Epidermal melanocyte (primary cell): ENCODE data around the gene NOLC1.

Source experiments
- DNase-seq: peaks from one replicate; pipeline ENCODE4 v3.0.0; 2011; ENCODE audit warnings: low spot score; ENCODE audit not compliant: insufficient read length

NOLC1 gene

GRCh38 chr10:102121739-102122372, 30.3 kb upstream of the NOLC1 start:
- DNase-seq, result no peak

- no peak for DNase-seq
Observed at GRCh38 chr10:102122450-102122849, 29.7 kb upstream of the NOLC1 start.

GRCh38 chr10:102123223-102123622, 29.0 kb upstream of the NOLC1 start:
- DNase-seq, result no peak

- DNase-seq, result no peak
Observed at GRCh38 chr10:102131286-102132170, 20.7 kb upstream of the NOLC1 start.

- no peak for DNase-seq
Observed at GRCh38 chr10:102132193-102132562, 20.0 kb upstream of the NOLC1 start.

- DNase-seq, result peak; percentile 99
Observed at GRCh38 chr10:102132563-102133372, 19.4 kb upstream of the NOLC1 start, which contains the start of gene PPRC1. PPRC1 (plus strand) TSS chr10:102133040; CDS start chr10:102133069, 29 bp downstream.

GRCh38 chr10:102133373-102134195, 18.6 kb upstream of the NOLC1 start:
- DNase-seq, result peak; percentile 81

- no peak for DNase-seq
Observed at GRCh38 chr10:102134416-102134815, 17.8 kb upstream of the NOLC1 start.

- no peak for DNase-seq
Observed at GRCh38 chr10:102135956-102136526, 16.1 kb upstream of the NOLC1 start.

GRCh38 chr10:102139281-102140110, 12.7 kb upstream of the NOLC1 start:
- no peak for DNase-seq

GRCh38 chr10:102140218-102140617, 12.0 kb upstream of the NOLC1 start:
- DNase-seq, result no peak

GRCh38 chr10:102140913-102141540, 11.2 kb upstream of the NOLC1 start:
- DNase-seq, result no peak

GRCh38 chr10:102141583-102142107, 10.5 kb upstream of the NOLC1 start:
- no peak for DNase-seq

GRCh38 chr10:102146971-102147428, 5.2 kb upstream of the NOLC1 start:
- no peak for DNase-seq

GRCh38 chr10:102147561-102147960, 4.6 kb upstream of the NOLC1 start:
- DNase-seq, result no peak

GRCh38 chr10:102148275-102148674, 3.9 kb upstream of the NOLC1 start:
- no peak for DNase-seq

- no peak for DNase-seq
Observed at GRCh38 chr10:102150970-102151773, 1.0 kb upstream of the NOLC1 start.

- DNase-seq, result no peak
Observed at GRCh38 chr10:102152545-102152890, 329 bp downstream of the NOLC1 start.
